Measurements from ENCODE around the gene BDH1. TPM values are rescaled to one million over a fixed set of nuclear protein-coding genes. Genes with fewer than 3 reads are reported as not detected.

Gene BDH1
- total RNA-seq, 3 donors from 2014 or later, result 14.6 to 33.1 (median 16.4) TPM

- DNase-seq (ENCODE audit: low spot score in 2 of 2), result no peak
- intact Hi-C loops (cut with DNase I; ENCODE audit: low total_unique reads), result no loop called here
- H3K4me3 ChIP-seq, result no peak overlapping the region
- H3K36me3 ChIP-seq, result no peaks in the 10 kb centered on the region
- no peak overlapping the region for H3K27ac ChIP-seq
- no peaks in the 10 kb centered on the region for H3K27me3 ChIP-seq
- peaks cover 0 to 4% of the 10 kb centered on the region in 2 donors for H3K4me1 ChIP-seq
- no peak for TF ChIP-seq POLR2AphosphoS5 (IDR thresholded peaks at IDR 0.05)
- TF ChIP-seq POLR2A (IDR thresholded peaks at IDR 0.05), result no peak
- TF ChIP-seq CTCF (IDR thresholded peaks at IDR 0.05), result no peak
- H3K9me3 ChIP-seq, result no peaks in the 10 kb centered on the region
Measured at GRCh38 chr3:197490098-197491058, 65.4 kb downstream of the BDH1 start.

GRCh38 chr3:197487911-197488391, 67.8 kb downstream of the BDH1 start:
- Histone ChIP-seq H3K27ac (peak overlapping the region; percentile 49 to 58), H3K27me3 (no peaks in the 10 kb centered on the region), H3K4me1 (peaks cover 0 to 4% of the 10 kb centered on the region in 2 donors), H3K9me3 (no peaks in the 10 kb centered on the region), H3K36me3 (no peaks in the 10 kb centered on the region), H3K4me3 (no peak overlapping the region)
- peak; percentile 63 to 72 for DNase-seq (ENCODE audit: low spot score in 2 of 2)
- intact Hi-C loops (cut with DNase I; ENCODE audit: low total_unique reads), result no loop called here
- peak in 1 of 3 donors; percentile 42 for TF ChIP-seq POLR2AphosphoS5 (IDR thresholded peaks at IDR 0.05)
- no peak for TF ChIP-seq CTCF (IDR thresholded peaks at IDR 0.05)

DNA sequence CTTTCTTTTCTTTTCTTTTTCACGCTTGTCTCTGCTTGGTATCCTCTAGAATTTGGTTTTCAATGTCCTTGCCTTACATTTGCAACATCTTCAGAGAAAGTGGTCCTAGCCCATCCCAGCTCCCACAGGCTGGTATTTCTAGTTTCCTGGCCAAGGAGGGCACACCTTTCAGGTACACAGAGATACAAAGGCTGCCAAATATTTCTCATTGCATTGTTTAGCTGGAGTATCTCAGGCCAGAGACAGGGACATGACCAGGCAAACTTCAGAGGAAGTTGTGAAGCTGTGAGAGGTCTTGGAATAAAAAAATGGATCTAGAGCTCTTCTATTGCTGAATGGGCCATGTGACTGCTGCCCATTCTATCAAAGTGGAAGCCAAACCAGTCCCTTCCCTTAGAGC, 68.9 kb downstream of the BDH1 start:
- H3K9me3 ChIP-seq, result no peaks in the 10 kb centered on the region
- peak overlapping the region; percentile 49 to 58 for H3K27ac ChIP-seq
- intact Hi-C loops (cut with DNase I; ENCODE audit: low total_unique reads), result no loop called here
- DNase-seq (ENCODE audit: low spot score in 2 of 2), result no peak
- H3K27me3 ChIP-seq, result no peaks in the 10 kb centered on the region
- H3K4me3 ChIP-seq, result no peak overlapping the region
- H3K36me3 ChIP-seq, result no peaks in the 10 kb centered on the region
- no peak for TF ChIP-seq POLR2A (IDR thresholded peaks at IDR 0.05)
- no peak for TF ChIP-seq POLR2AphosphoS5 (IDR thresholded peaks at IDR 0.05)
- no peak for TF ChIP-seq CTCF (IDR thresholded peaks at IDR 0.05)
- H3K4me1 ChIP-seq, result peaks cover 0 to 4% of the 10 kb centered on the region in 2 donors

- no peak for TF ChIP-seq POLR2AphosphoS5 (IDR thresholded peaks at IDR 0.05)
- no peak for TF ChIP-seq POLR2A (IDR thresholded peaks at IDR 0.05)
- TF ChIP-seq CTCF (IDR thresholded peaks at IDR 0.05), result no peak
- intact Hi-C loops (cut with DNase I; ENCODE audit: low total_unique reads), result no loop called here
- no peak for DNase-seq (ENCODE audit: low spot score in 2 of 2)
- H3K9me3 ChIP-seq, result no peaks in the 10 kb centered on the region
- H3K4me3 ChIP-seq, result no peak overlapping the region
- no peaks in the 10 kb centered on the region for H3K36me3 ChIP-seq
- no peaks in the 10 kb centered on the region for H3K27me3 ChIP-seq
- peaks cover 0 to 4% of the 10 kb centered on the region in 2 donors for H3K4me1 ChIP-seq
- H3K27ac ChIP-seq, result no peak overlapping the region
Measured at GRCh38 chr3:197485143-197485542, 70.6 kb downstream of the BDH1 start.

Measured in breast epithelium (tissue), 4 donors.